Measurements from ENCODE around the gene TNXB.
A peak's percentile ranks its signal among the peaks of the same experiment; 100 is the strongest.

Gene TNXB

DNA sequence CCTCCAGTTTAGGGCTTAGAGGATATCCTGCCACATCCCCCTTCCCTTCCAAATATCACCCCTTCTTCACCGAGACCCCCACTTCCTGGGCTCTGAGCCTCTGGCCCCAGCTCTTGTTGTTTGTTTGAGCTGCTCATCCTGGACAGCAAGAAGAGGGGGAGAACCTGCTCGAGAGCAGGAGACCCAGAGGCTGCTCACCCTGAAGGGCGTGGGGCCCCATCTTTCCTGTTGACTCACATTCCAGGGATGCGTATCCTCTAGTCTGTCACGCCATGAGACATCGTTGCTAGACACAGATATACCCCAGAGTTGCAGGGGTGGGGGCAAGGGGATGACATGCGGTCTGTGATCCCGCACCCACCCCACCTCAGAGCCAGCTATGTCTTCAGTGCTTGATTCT, 5.7 kb upstream of the TNXB start:
- no peak overlapping the region for H3K4me3 Mint-ChIP-seq
- H3K9me3 Mint-ChIP-seq = no peaks in the 10 kb centered on the region
- H3K36me3 Mint-ChIP-seq (ENCODE audit: low read depth) = peaks cover 28% of the 10 kb centered on the region
- no peak for DNase-seq
- TF ChIP-seq CTCF (IDR thresholded peaks at IDR 0.05) = no peak
- H3K4me1 Mint-ChIP-seq = peaks cover 19% of the 10 kb centered on the region
- peaks cover 17% of the 10 kb centered on the region for H3K27me3 Mint-ChIP-seq (ENCODE audit: low read depth, poor library complexity)
- peak overlapping the region; percentile 81 for H3K27ac Mint-ChIP-seq

- TF ChIP-seq CTCF (IDR thresholded peaks at IDR 0.05) = no peak
- Mint-ChIP-seq H3K36me3 (ENCODE audit: low read depth) (peaks cover 27% of the 10 kb centered on the region), H3K27ac (peak overlapping the region; percentile 63), H3K27me3 (ENCODE audit: low read depth, poor library complexity) (peaks cover 27% of the 10 kb centered on the region), H3K4me1 (peaks cover 20% of the 10 kb centered on the region), H3K9me3 (no peaks in the 10 kb centered on the region), H3K4me3 (no peak overlapping the region)
- DNase-seq = peak; percentile 40
Observed at GRCh38 chr6:32113386-32114352, 4.5 kb upstream of the TNXB start.

DNA sequence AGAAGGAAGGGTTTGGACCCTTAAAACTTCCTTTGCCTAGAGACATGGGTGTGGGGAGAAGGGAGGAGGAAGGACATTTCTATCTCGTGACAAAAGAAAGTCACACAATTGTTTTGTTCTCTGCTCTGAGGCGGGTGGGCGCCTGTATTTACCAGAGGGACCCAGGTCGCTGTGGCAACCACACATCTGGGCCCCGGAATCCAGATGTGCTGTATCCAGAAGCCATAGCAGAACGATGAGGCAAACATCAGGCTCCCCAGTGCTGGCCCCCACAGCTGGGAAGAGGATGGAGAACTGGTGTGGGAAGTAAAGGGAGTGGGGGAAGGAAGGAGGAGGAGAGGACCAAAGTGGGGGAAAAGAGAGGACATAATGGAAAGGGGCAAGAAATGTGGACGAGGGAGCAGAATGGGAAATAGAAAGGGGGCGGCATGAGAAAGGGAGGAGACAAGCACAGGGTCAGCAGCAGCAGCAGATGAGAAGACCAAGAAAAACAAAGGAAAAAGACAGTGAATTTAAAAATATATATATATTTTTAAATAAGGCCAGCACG, 3.4 kb upstream of the TNXB start:
- peaks cover 31% of the 10 kb centered on the region for H3K4me1 Mint-ChIP-seq
- DNase-seq = no peak
- peaks cover 39% of the 10 kb centered on the region for H3K27me3 Mint-ChIP-seq (ENCODE audit: low read depth, poor library complexity)
- H3K4me3 Mint-ChIP-seq = no peak overlapping the region
- peak overlapping the region; percentile 26 for H3K27ac Mint-ChIP-seq
- no peak for TF ChIP-seq CTCF (IDR thresholded peaks at IDR 0.05)
- no peaks in the 10 kb centered on the region for H3K9me3 Mint-ChIP-seq
- H3K36me3 Mint-ChIP-seq (ENCODE audit: low read depth) = peaks cover 24% of the 10 kb centered on the region

GRCh38 chr6:32111424-32112066, 2.4 kb upstream of the TNXB start:
- Mint-ChIP-seq H3K27me3 (ENCODE audit: low read depth, poor library complexity) (peaks cover 47% of the 10 kb centered on the region), H3K36me3 (ENCODE audit: low read depth) (peaks cover 18% of the 10 kb centered on the region), H3K9me3 (no peaks in the 10 kb centered on the region), H3K4me1 (peaks cover 32% of the 10 kb centered on the region), H3K27ac (no peak overlapping the region), H3K4me3 (no peak overlapping the region)
- DNase-seq = no peak
- TF ChIP-seq CTCF (IDR thresholded peaks at IDR 0.05) = no peak

DNA sequence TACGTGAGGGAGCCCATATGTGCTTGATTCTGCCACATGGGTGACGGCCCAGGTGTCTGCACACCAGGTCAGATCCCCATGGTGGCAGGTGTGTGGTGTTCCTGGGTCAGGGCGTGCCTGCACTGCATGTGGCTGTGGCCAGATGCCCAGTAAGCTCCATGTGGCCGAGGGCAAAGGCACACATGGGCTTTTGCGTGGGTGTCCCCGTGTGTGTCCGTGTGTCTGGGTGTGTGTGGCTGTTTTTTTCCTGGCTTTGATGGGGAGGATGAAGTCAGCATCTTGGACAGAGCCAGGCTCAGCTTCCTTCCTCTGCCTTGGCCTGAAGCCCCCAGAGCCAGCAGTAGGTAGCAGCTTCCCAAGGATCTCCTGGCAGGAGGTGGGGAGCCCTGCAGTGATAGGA, 1.5 kb upstream of the TNXB start:
- TF ChIP-seq CTCF (IDR thresholded peaks at IDR 0.05) = no peak
- no peak overlapping the region for H3K27ac Mint-ChIP-seq
- peaks cover 9% of the 10 kb centered on the region for H3K36me3 Mint-ChIP-seq (ENCODE audit: low read depth)
- peaks cover 50% of the 10 kb centered on the region for H3K27me3 Mint-ChIP-seq (ENCODE audit: low read depth, poor library complexity)
- no peak for DNase-seq
- no peaks in the 10 kb centered on the region for H3K9me3 Mint-ChIP-seq
- peaks cover 32% of the 10 kb centered on the region for H3K4me1 Mint-ChIP-seq
- no peak overlapping the region for H3K4me3 Mint-ChIP-seq

Measured in nephron progenitor cell (in vitro differentiated cells).